HepG2 (cell line): ENCODE data around the gene MCM3AP. TPM values are rescaled to one million over a fixed set of nuclear protein-coding genes. Genes with fewer than 3 reads are reported as not detected.
A peak's percentile ranks its signal among the peaks of the same experiment; 100 is the strongest.

Experiments
- ARID2 ChIP-seq: sonication (generic); formaldehyde crosslinking; IDR thresholded peaks from 2 replicates; pipeline ENCODE4 v1.8.1; 2022; ENCODE audit warnings: mild to moderate bottlenecking, missing genetic modification reagents, borderline replicate concordance
- EED ChIP-seq: sonication (generic); formaldehyde crosslinking; IDR thresholded peaks from 2 replicates; pipeline ENCODE4 v1.5.0; 2020; ENCODE audit warnings: mild to moderate bottlenecking, missing genetic modification reagents
- ESRRA ChIP-seq: sonication (generic); formaldehyde crosslinking; IDR thresholded peaks from 2 replicates; pipeline ENCODE4 v1.5.1; 2020; ENCODE audit warnings: mild to moderate bottlenecking, low read depth, missing genetic modification reagents
- FOXK2 ChIP-seq: fragments of 450-650 bp; IDR thresholded peaks from 2 replicates; pipeline ENCODE4 v1.6.1; 2016
- GPN1 ChIP-seq: sonication (generic); formaldehyde crosslinking; IDR thresholded peaks from 2 replicates; pipeline ENCODE4 v1.5.1; 2020; ENCODE audit warnings: missing genetic modification reagents, borderline replicate concordance
- HOXD1 ChIP-seq: sonication (generic); formaldehyde crosslinking; IDR thresholded peaks from 2 replicates; pipeline ENCODE4 v1.5.0; 2020; ENCODE audit warnings: missing genetic modification reagents
- MAFF ChIP-seq: IDR thresholded peaks from 2 replicates; pipeline ENCODE4 v1.6.1; 2011; ENCODE audit warnings: low read depth, low read length, improper control_type of control experiment
- MEF2D ChIP-seq: sonication (generic); formaldehyde crosslinking; IDR thresholded peaks from 2 replicates; pipeline ENCODE4 v1.5.1; 2020; ENCODE audit warnings: mild to moderate bottlenecking, missing genetic modification reagents
- NFRKB ChIP-seq: fragments of 450-650 bp; IDR thresholded peaks from 2 replicates; pipeline ENCODE4 v1.6.1; 2017
- RFX3 ChIP-seq: IDR thresholded peaks from 2 replicates; pipeline ENCODE4 v1.6.1; 2016; ENCODE audit warnings: missing biosample characterization, missing genetic modification reagents
- SETDB1 ChIP-seq: sonication (generic); formaldehyde crosslinking; IDR thresholded peaks from 2 replicates; pipeline ENCODE4 v1.5.1; 2020; ENCODE audit warnings: missing genetic modification reagents, mild to moderate bottlenecking, borderline replicate concordance
- SMARCC2 ChIP-seq: fragments of 450-650 bp; IDR thresholded peaks from 2 replicates; pipeline ENCODE4 v1.6.1; 2017; ENCODE audit warnings: antibody characterized with exemption, mild to moderate bottlenecking
- SOX5 ChIP-seq: IDR thresholded peaks from 2 replicates; pipeline ENCODE4 v1.6.1; 2016; ENCODE audit warnings: borderline replicate concordance
- TGIF2 ChIP-seq: IDR thresholded peaks from 2 replicates; pipeline ENCODE4 v1.6.1; 2016; ENCODE audit warnings: control low read depth, missing compliant biosample characterization
- WIZ ChIP-seq: sonication (generic); formaldehyde crosslinking; IDR thresholded peaks from 2 replicates; pipeline ENCODE4 v1.5.1; 2020; ENCODE audit warnings: mild to moderate bottlenecking, missing genetic modification reagents
- ZFP82 ChIP-seq: sonication (generic); formaldehyde crosslinking; IDR thresholded peaks from 2 replicates; pipeline ENCODE4 v1.5.1; 2020; ENCODE audit warnings: mild to moderate bottlenecking, missing genetic modification reagents, borderline replicate concordance
- ZNF10 ChIP-seq: sonication (generic); formaldehyde crosslinking; IDR thresholded peaks from 2 replicates; pipeline ENCODE4 v1.4.0; 2020; ENCODE audit warnings: mild to moderate bottlenecking, low read depth, missing genetic modification reagents, borderline replicate concordance
- ZNF24 ChIP-seq: fragments of 450-650 bp; IDR thresholded peaks from 2 replicates; pipeline ENCODE4 v1.6.1; 2017; ENCODE audit warnings: antibody characterized with exemption, mild to moderate bottlenecking
- ZNF674 ChIP-seq: sonication (generic); formaldehyde crosslinking; IDR thresholded peaks from 2 replicates; pipeline ENCODE4 v1.5.0; 2020; ENCODE audit warnings: low read depth, mild to moderate bottlenecking, missing genetic modification reagents
- ZNF792 ChIP-seq: IDR thresholded peaks from 2 replicates; pipeline ENCODE4 v1.6.1; 2016
- ZSCAN31 ChIP-seq: sonication (generic); formaldehyde crosslinking; IDR thresholded peaks from 2 replicates; pipeline ENCODE4 v1.5.0; 2020; ENCODE audit warnings: low read depth, mild to moderate bottlenecking, missing genetic modification reagents
- polyA plus RNA-seq, 8 experiments: library from polyadenylated mRNA; depleted of rRNA in 3 of 8; stranded (reverse) in 7 of 8; unstranded in 1 of 8; fragments of >200 nt; fragmentation: Illumina TruSeq in 4 of 8; extraction: Trizol in 4 of 8; gene quantifications; 2 replicates each; pipeline versions ENCODE4 v1.2.1 to v1.2.3, GENCODE V29; 2011 to 2016; ENCODE audit warnings: low read depth in 4 of 8, missing spikeins in 1 of 8, mixed read lengths in 1 of 8; ENCODE audit not compliant: insufficient read depth in 1 of 8
- total RNA-seq, 5 experiments: library from RNA; depleted of rRNA; stranded (reverse); fragments of >200 nt; fragmentation: Illumina TruSeq; extraction: Trizol; gene quantifications; 2 replicates each; pipeline ENCODE4 v1.2.3, GENCODE V29; 2016; ENCODE audit warnings: low read depth in 1 of 5
- TF ChIP-seq, protein P1 (sequence below): sonication (generic); formaldehyde crosslinking; conservative IDR thresholded peaks from 2 replicates; pipeline ENCODE4 v1.8.0; 2022; ENCODE audit warnings: missing genetic modification reagents
- TF ChIP-seq, protein P2 (sequence below): sonication (generic); formaldehyde crosslinking; IDR thresholded peaks from 2 replicates; pipeline ENCODE4 v1.9.0; 2021; ENCODE audit warnings: missing genetic modification reagents, mild to moderate bottlenecking, borderline replicate concordance
- TF ChIP-seq, protein P3 (sequence below): sonication (generic); formaldehyde crosslinking; IDR thresholded peaks from 2 replicates; pipeline ENCODE4 v1.4.0; 2020; ENCODE audit warnings: missing genetic modification reagents, borderline replicate concordance
- TF ChIP-seq, protein P4 (sequence below): sonication (generic); formaldehyde crosslinking; IDR thresholded peaks from 2 replicates; pipeline ENCODE4 v1.4.0; 2020; ENCODE audit warnings: mild to moderate bottlenecking, missing genetic modification reagents
- TF ChIP-seq, protein P5 (sequence below): IDR thresholded peaks from 2 replicates; pipeline ENCODE4 v1.6.1; 2016; ENCODE audit warnings: low read depth, control low read depth

MCM3AP gene
- total and polyA plus RNA-seq, 2 of the 13 experiments (the other 11 are each of a cell fraction or from before 2014, with no cell fraction given) = 27.0 to 54.7 TPM

DNA sequence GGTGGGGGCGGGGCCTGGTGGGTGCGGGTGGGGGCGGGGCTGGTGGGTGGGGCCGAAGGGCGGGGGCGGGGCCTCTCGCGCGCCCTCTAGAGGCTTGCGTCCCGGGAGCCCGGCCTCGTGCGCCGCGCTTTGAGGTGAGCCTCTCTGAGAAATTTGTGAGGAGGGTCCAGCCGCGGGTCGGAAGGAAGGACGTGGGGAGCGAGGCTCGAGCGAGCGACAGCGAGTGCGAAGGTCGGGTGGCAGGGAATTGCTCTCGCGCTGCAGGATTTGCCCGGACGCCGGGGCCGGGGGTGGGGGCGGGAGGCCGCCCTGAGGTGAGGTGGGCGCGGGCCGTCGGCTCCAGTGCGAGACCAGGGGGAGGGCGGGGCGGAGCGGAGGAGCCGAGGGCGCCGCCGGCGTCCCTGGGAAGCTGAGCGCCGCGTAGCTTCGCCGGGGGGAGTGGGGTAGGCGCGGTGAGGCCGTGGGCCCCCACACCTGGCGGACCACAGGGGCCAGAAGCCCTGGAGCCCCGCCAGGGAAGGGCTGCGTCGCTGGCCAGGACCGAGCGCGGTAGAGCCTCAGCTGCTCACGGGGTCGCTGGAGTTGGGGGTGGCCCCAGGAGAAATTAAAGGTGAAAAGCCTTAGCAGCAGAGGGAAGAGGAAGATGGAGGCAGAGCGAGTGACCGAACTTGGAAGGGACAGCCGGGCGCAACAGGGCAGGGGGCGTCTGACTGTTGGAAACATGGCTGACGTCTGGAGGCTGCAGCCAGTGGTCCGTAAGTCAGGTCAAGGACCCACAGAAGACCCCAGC is 56.1 kb downstream of the MCM3AP start (continued):
- no peak for TF ChIP-seq MEF2D
- TF ChIP-seq, protein P1, sequence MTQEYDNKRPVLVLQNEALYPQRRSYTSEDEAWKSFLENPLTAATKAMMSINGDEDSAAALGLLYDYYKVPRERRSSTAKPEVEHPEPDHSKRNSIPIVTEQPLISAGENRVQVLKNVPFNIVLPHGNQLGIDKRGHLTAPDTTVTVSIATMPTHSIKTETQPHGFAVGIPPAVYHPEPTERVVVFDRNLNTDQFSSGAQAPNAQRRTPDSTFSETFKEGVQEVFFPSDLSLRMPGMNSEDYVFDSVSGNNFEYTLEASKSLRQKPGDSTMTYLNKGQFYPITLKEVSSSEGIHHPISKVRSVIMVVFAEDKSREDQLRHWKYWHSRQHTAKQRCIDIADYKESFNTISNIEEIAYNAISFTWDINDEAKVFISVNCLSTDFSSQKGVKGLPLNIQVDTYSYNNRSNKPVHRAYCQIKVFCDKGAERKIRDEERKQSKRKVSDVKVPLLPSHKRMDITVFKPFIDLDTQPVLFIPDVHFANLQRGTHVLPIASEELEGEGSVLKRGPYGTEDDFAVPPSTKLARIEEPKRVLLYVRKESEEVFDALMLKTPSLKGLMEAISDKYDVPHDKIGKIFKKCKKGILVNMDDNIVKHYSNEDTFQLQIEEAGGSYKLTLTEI (CRISPR knock-in tag) = no peak
- TF ChIP-seq FOXK2 = no peak
- TF ChIP-seq SOX5 (CRISPR knock-in tag) = no peak
- TF ChIP-seq SETDB1 = no peak
- no peak for TF ChIP-seq NFRKB
- TF ChIP-seq GPN1 = no peak
- TF ChIP-seq EED (CRISPR knock-in tag) = no peak
- TF ChIP-seq, protein P2, sequence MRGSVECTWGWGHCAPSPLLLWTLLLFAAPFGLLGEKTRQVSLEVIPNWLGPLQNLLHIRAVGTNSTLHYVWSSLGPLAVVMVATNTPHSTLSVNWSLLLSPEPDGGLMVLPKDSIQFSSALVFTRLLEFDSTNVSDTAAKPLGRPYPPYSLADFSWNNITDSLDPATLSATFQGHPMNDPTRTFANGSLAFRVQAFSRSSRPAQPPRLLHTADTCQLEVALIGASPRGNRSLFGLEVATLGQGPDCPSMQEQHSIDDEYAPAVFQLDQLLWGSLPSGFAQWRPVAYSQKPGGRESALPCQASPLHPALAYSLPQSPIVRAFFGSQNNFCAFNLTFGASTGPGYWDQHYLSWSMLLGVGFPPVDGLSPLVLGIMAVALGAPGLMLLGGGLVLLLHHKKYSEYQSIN = no peak
- TF ChIP-seq ZSCAN31 (CRISPR knock-in tag) = no peak; the same call in 1 of the 2 replicates
- TF ChIP-seq, protein P3, sequence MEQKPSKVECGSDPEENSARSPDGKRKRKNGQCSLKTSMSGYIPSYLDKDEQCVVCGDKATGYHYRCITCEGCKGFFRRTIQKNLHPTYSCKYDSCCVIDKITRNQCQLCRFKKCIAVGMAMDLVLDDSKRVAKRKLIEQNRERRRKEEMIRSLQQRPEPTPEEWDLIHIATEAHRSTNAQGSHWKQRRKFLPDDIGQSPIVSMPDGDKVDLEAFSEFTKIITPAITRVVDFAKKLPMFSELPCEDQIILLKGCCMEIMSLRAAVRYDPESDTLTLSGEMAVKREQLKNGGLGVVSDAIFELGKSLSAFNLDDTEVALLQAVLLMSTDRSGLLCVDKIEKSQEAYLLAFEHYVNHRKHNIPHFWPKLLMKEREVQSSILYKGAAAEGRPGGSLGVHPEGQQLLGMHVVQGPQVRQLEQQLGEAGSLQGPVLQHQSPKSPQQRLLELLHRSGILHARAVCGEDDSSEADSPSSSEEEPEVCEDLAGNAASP (CRISPR knock-in tag) = no peak
- TF ChIP-seq ARID2 (CRISPR knock-in tag) = 0 out of 2 replicates have a peak, but pooled peaks have one; percentile 56
- TF ChIP-seq MAFF = no peak
- TF ChIP-seq ZNF674 (CRISPR knock-in tag) = no peak
- TF ChIP-seq ZFP82 (CRISPR knock-in tag) = no peak
- TF ChIP-seq, protein P4, sequence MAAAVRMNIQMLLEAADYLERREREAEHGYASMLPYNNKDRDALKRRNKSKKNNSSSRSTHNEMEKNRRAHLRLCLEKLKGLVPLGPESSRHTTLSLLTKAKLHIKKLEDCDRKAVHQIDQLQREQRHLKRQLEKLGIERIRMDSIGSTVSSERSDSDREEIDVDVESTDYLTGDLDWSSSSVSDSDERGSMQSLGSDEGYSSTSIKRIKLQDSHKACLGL (CRISPR knock-in tag) = no peak
- TF ChIP-seq WIZ (CRISPR knock-in tag) = no peak
- TF ChIP-seq SMARCC2 = no peak
- TF ChIP-seq HOXD1 = no peak
- no peak; the same call in 1 of the 2 replicates for TF ChIP-seq ESRRA (CRISPR knock-in tag)
- TF ChIP-seq TGIF2 (CRISPR knock-in tag) = no peak
- TF ChIP-seq ZNF10 (CRISPR knock-in tag) = no peak
- TF ChIP-seq ZNF24 = no peak
- no peak for TF ChIP-seq ZNF792
- TF ChIP-seq, protein P5, sequence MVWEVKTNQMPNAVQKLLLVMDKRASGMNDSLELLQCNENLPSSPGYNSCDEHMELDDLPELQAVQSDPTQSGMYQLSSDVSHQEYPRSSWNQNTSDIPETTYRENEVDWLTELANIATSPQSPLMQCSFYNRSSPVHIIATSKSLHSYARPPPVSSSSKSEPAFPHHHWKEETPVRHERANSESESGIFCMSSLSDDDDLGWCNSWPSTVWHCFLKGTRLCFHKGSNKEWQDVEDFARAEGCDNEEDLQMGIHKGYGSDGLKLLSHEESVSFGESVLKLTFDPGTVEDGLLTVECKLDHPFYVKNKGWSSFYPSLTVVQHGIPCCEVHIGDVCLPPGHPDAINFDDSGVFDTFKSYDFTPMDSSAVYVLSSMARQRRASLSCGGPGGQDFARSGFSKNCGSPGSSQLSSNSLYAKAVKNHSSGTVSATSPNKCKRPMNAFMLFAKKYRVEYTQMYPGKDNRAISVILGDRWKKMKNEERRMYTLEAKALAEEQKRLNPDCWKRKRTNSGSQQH (CRISPR knock-in tag) = no peak
- no peak for TF ChIP-seq RFX3
